GM10248 (cell line): ENCODE measurements around the gene ARHGAP12.

Experiments used
- CTCF ChIA-PET: fragments of 300-600 bp; sonication (Branson Sonifier 250); formaldehyde crosslinking; extraction: SDS; loops from one replicate; lab custom pipeline; 2021; ENCODE audit warnings: antibody characterized with exemption; lab: Yijun Ruan, JAX
- POLR2A ChIA-PET: fragments of 350-650 bp; sonication (Branson Sonifier 250); formaldehyde crosslinking; extraction: SDS; loops from one replicate; lab custom pipeline; 2020; ENCODE audit warnings: antibody characterized with exemption; lab: Yijun Ruan, JAX
- DNase-seq: peaks from one replicate; pipeline ENCODE4 v3.0.0; 2012; ENCODE audit errors: extremely low spot score
- CTCF ChIP-seq: IDR thresholded peaks from 2 replicates; pipeline ENCODE4 v1.5.1; 2012; ENCODE audit warnings: mild to moderate bottlenecking, low read depth; ENCODE audit errors: extremely low read depth, missing control alignments, control extremely low read depth

Gene ARHGAP12

GRCh38 chr10:31918671-31919409 is 9.8 kb downstream of the ARHGAP12 start:
- POLR2A ChIA-PET: no interaction called here
- CTCF ChIA-PET: no interaction called here
- TF ChIP-seq CTCF: no peak
- no peak for DNase-seq

GRCh38 chr10:31914370-31914769 is 14.3 kb downstream of the ARHGAP12 start:
- DNase-seq: no peak
- CTCF ChIA-PET: no interaction called here
- POLR2A ChIA-PET: no interaction called here
- no peak for TF ChIP-seq CTCF

- POLR2A ChIA-PET: no interaction called here
- DNase-seq: no peak
- no peak for TF ChIP-seq CTCF
- CTCF ChIA-PET: interaction anchor here (0.9 to 1.3 kb wide), 3 partner anchors 8 to 27 kb away, joined by 3 read pairs; no protein-coding TSS in a partner anchor
Measured at GRCh38 chr10:31912898-31913850, 15.5 kb downstream of the ARHGAP12 start.

GRCh38 chr10:31912289-31912688 is 16.3 kb downstream of the ARHGAP12 start:
- POLR2A ChIA-PET: no interaction called here
- no peak for DNase-seq
- no peak for TF ChIP-seq CTCF
- CTCF ChIA-PET: interaction anchor here (0.5 to 1.3 kb wide), 4 partner anchors 9 to 60 kb away, joined by 3 to 4 read pairs (median 3); no protein-coding TSS in a partner anchor

GRCh38 chr10:31910016-31910415 is 18.6 kb downstream of the ARHGAP12 start:
- no peak for DNase-seq
- CTCF ChIA-PET: interaction anchor here (1.3 to 1.6 kb wide), 2 partner anchors 11 to 68 kb away, joined by 3 read pairs; no protein-coding TSS in a partner anchor
- no peak for TF ChIP-seq CTCF
- POLR2A ChIA-PET: no interaction called here

- ChIA-PET CTCF (interaction anchor here (1.0 kb wide), 1 partner anchor 13 kb away, joined by 3 read pairs; no protein-coding TSS in a partner anchor), POLR2A (interaction anchor here (0.6 kb wide), 1 partner anchor 25 kb away, joined by 3 read pairs; no protein-coding TSS in a partner anchor)
- no peak for DNase-seq
- TF ChIP-seq CTCF: no peak
Measured at GRCh38 chr10:31908157-31908556, 20.5 kb downstream of the ARHGAP12 start.
